H1 (cell line): ENCODE results near the gene DNAJB14. TPM values are rescaled to one million over a fixed set of nuclear protein-coding genes. Genes with fewer than 3 reads are reported as not detected.

ENCODE experiments used
- CTCF ChIA-PET: fragments of 300-600 bp; sonication (Branson Sonifier 250); formaldehyde crosslinking; loops from one replicate; lab custom pipeline; 2021; ENCODE audit not compliant: partially characterized antibody; lab: Charles Lee
- POLR2A ChIA-PET: fragments of 300-600 bp; sonication (Branson Sonifier 250); formaldehyde crosslinking; loops from one replicate; lab custom pipeline; 2021; ENCODE audit warnings: inconsistent platforms; ENCODE audit not compliant: partially characterized antibody; lab: Charles Lee
- DNase-seq, 2 experiments: peaks; one replicate each; pipeline versions ENCODE4 v3.0.0 to v3.0.0-alpha.2; 2010 to 2022; ENCODE audit warnings: low spot score in 2 of 2, low read depth in 1 of 2, mixed read lengths in 1 of 2
- FAIRE-seq: peaks from 2 replicates; lab custom pipeline; 2011; peaks lifted over from hg19 to GRCh38; lab: Jason Lieb, UNC
- H2AFZ ChIP-seq: 2 replicates; pipeline ENCODE4 v1.8.1; 2012; ENCODE audit warnings: low read length, inconsistent platforms
- H2AK5ac ChIP-seq: 2 replicates; pipeline ENCODE4 v1.6.1; 2013; ENCODE audit warnings: low read depth, low read length
- H2BK120ac ChIP-seq: replicated peaks from 2 replicates; pipeline ENCODE3; 2013; ENCODE audit warnings: low read depth, low read length, inconsistent platforms
- H2BK12ac ChIP-seq: 2 replicates; pipeline ENCODE4 v1.6.1; 2013; ENCODE audit warnings: low read depth, low read length
- H2BK15ac ChIP-seq: 2 replicates; pipeline ENCODE4 v1.6.1; 2013; ENCODE audit warnings: low read length
- H2BK20ac ChIP-seq: 2 replicates; pipeline ENCODE4 v1.6.1; 2013; ENCODE audit warnings: low read length
- H2BK5ac ChIP-seq: 2 replicates; pipeline ENCODE4 v1.6.1; 2013; ENCODE audit warnings: low read depth, low read length
- H3K14ac ChIP-seq: 2 replicates; pipeline ENCODE4 v1.6.1; 2013; ENCODE audit warnings: inconsistent platforms; ENCODE audit not compliant: insufficient read length
- H3K18ac ChIP-seq: 2 replicates; pipeline ENCODE4 v1.6.1; 2013; ENCODE audit warnings: low read length; ENCODE audit errors: extremely low read depth
- H3K23ac ChIP-seq: 2 replicates; pipeline ENCODE4 v1.6.1; 2013; ENCODE audit warnings: inconsistent platforms; ENCODE audit not compliant: insufficient read length
- H3K23me2 ChIP-seq: 2 replicates; pipeline ENCODE4 v1.6.1; 2013; ENCODE audit warnings: low read depth, low read length
- H3K27ac ChIP-seq: 2 replicates; pipeline ENCODE4 v1.6.1; 2011; ENCODE audit warnings: low read depth, low read length, inconsistent platforms
- H3K27me3 ChIP-seq, 4 experiments: replicated peaks in 1 of 4; 1 replicate in 1 of 4; 2 replicates in 3 of 4; pipeline versions ENCODE4 v1.6.1 to v1.8.1; 2011 to 2013; ENCODE audit warnings: low read length in 3 of 4, mild to moderate bottlenecking in 3 of 4, inconsistent platforms in 2 of 4, mixed read lengths in 2 of 4, moderate library complexity in 1 of 4; ENCODE audit not compliant: control insufficient read depth in 3 of 4, insufficient read depth in 3 of 4; ENCODE audit errors: extremely low read depth in 1 of 4
- H3K36me3 ChIP-seq, 4 experiments: 2 replicates each; pipeline versions ENCODE4 v1.6.1 to v1.8.1; 2011 to 2013; ENCODE audit warnings: mild to moderate bottlenecking in 4 of 4, low read length in 3 of 4, moderate library complexity in 2 of 4, control low read depth in 1 of 4, inconsistent platforms in 1 of 4; ENCODE audit not compliant: insufficient read depth in 4 of 4, control insufficient read depth in 2 of 4
- H3K4ac ChIP-seq: replicated peaks from 2 replicates; pipeline ENCODE3; 2013; ENCODE audit warnings: low read length, low read depth, mixed read lengths, inconsistent platforms; ENCODE audit not compliant: insufficient read length
- H3K4me1 ChIP-seq, 4 experiments: replicated peaks in 1 of 4; 1 replicate in 1 of 4; 2 replicates in 3 of 4; pipeline versions ENCODE4 v1.6.1 to v1.8.1; 2011 to 2013; ENCODE audit warnings: low read length in 3 of 4, inconsistent platforms in 2 of 4, mixed read lengths in 1 of 4; ENCODE audit not compliant: insufficient read depth in 4 of 4, control insufficient read depth in 3 of 4
- H3K4me2 ChIP-seq, 2 experiments: 2 replicates each; pipeline versions ENCODE4 v1.6.1 to v1.8.1; 2011 to 2013; ENCODE audit warnings: low read depth in 2 of 2, low read length in 2 of 2, control low read depth in 1 of 2, inconsistent platforms in 1 of 2, mild to moderate bottlenecking in 1 of 2; ENCODE audit not compliant: insufficient read depth in 1 of 2
- H3K4me3 ChIP-seq, 4 experiments: fragments of 200-600, 300-600 bp in 1 of 4; sonication (generic), shearing (Covaris generic), sonication (Bioruptor Twin) in 1 of 4; 2 replicates each; pipeline versions ENCODE4 v1.5.1 to v1.8.1; 2011 to 2016; ENCODE audit warnings: low read length in 4 of 4, low read depth in 3 of 4, control low read depth in 2 of 4, inconsistent platforms in 2 of 4, mild to moderate bottlenecking in 2 of 4, mixed read lengths in 1 of 4, moderate library complexity in 1 of 4; ENCODE audit not compliant: insufficient read depth in 2 of 4; ENCODE audit errors: extremely low read depth in 1 of 4
- H3K56ac ChIP-seq: replicated peaks from 2 replicates; pipeline ENCODE3; 2013; ENCODE audit warnings: low read depth, mild to moderate bottlenecking, mixed read lengths, low read length, inconsistent platforms; ENCODE audit not compliant: insufficient read length
- H3K79me1 ChIP-seq: 2 replicates; pipeline ENCODE4 v1.6.1; 2013; ENCODE audit warnings: low read depth, low read length, control low read depth
- H3K79me2 ChIP-seq, 2 experiments: 2 replicates each; pipeline versions ENCODE4 v1.6.1 to v1.8.1; 2012 to 2013; ENCODE audit warnings: low read length in 2 of 2, mild to moderate bottlenecking in 2 of 2, inconsistent platforms in 1 of 2; ENCODE audit not compliant: insufficient read depth in 2 of 2, control insufficient read depth in 1 of 2
- H3K9ac ChIP-seq, 4 experiments: replicated peaks in 1 of 4; 1 replicate in 1 of 4; 2 replicates in 3 of 4; pipeline versions ENCODE4 v1.6.1 to v1.8.1; 2011 to 2013; ENCODE audit warnings: low read depth in 3 of 4, low read length in 3 of 4, control low read depth in 2 of 4, mild to moderate bottlenecking in 2 of 4, moderate library complexity in 2 of 4, inconsistent platforms in 1 of 4; ENCODE audit errors: extremely low read depth in 1 of 4
- H3K9me3 ChIP-seq, 2 experiments: 2 replicates each; pipeline versions ENCODE4 v1.6.1 to v1.8.1; 2012 to 2013; ENCODE audit warnings: mild to moderate bottlenecking in 2 of 2, moderate library complexity in 2 of 2, control low read depth in 1 of 2, inconsistent platforms in 1 of 2, low read depth in 1 of 2, low read length in 1 of 2, mixed read lengths in 1 of 2; ENCODE audit not compliant: insufficient read depth in 2 of 2
- H4K20me1 ChIP-seq, 2 experiments: replicated peaks in 1 of 2; 2 replicates each; pipeline versions ENCODE3 to v1.8.1; 2011 to 2013; ENCODE audit warnings: inconsistent platforms in 2 of 2, low read length in 2 of 2, mild to moderate bottlenecking in 1 of 2; ENCODE audit not compliant: insufficient read depth in 2 of 2, control insufficient read depth in 1 of 2
- H4K5ac ChIP-seq: 2 replicates; pipeline ENCODE4 v1.6.1; 2013; ENCODE audit warnings: low read length, low read depth, mixed read lengths, inconsistent platforms; ENCODE audit not compliant: insufficient read length
- H4K8ac ChIP-seq: 2 replicates; pipeline ENCODE4 v1.8.0; 2013; ENCODE audit warnings: mild to moderate bottlenecking, moderate library complexity, low read length, inconsistent platforms; ENCODE audit not compliant: insufficient read depth; ENCODE audit errors: extremely low read depth
- H4K91ac ChIP-seq: replicated peaks from 2 replicates; pipeline ENCODE3; 2013; ENCODE audit warnings: low read length, mixed read lengths, inconsistent platforms; ENCODE audit not compliant: insufficient read length
- CEBPB ChIP-seq: IDR thresholded peaks from 2 replicates; pipeline ENCODE4 v1.6.1; 2012; ENCODE audit warnings: low read depth, low read length
- E2F6 ChIP-seq: IDR thresholded peaks from 2 replicates; pipeline ENCODE4 v1.6.1; 2012; ENCODE audit warnings: inconsistent platforms
- JUN ChIP-seq: IDR thresholded peaks from 2 replicates; pipeline ENCODE4 v1.6.1; 2011; ENCODE audit warnings: low read depth, mild to moderate bottlenecking, improper control_type of control experiment, low read length
- RFX5 ChIP-seq: IDR thresholded peaks from 2 replicates; pipeline ENCODE4 v1.6.1; 2011; ENCODE audit warnings: low read depth, low read length, improper control_type of control experiment, borderline replicate concordance
- RXRA ChIP-seq: IDR thresholded peaks from 2 replicates; pipeline ENCODE4 v1.6.1; 2011; ENCODE audit warnings: low read depth, mild to moderate bottlenecking, low read length, moderate library complexity; ENCODE audit not compliant: insufficient read depth
- WGBS, 2 experiments: shearing (Covaris generic) in 1 of 2; methylation state at CpG; one replicate each; pipeline versions ENCODE4 v1.1.6 to v1.1.7; 2013 to 2015; ENCODE audit warnings: low lambda C conversion rate in 2 of 2, mixed read lengths in 2 of 2, inconsistent platforms in 1 of 2, low coverage in 1 of 2, missing lambda C conversion rate in 1 of 2; ENCODE audit not compliant: insufficient replicate concordance in 2 of 2, insufficient coverage in 1 of 2, insufficient read length in 1 of 2; ENCODE audit errors: extremely low coverage in 1 of 2, missing lambda C conversion rate in 1 of 2; 5-methylcytosine and 5-hydroxymethylcytosine counted together
- polyA plus RNA-seq, 7 experiments: library from polyadenylated mRNA; depleted of rRNA in 3 of 7; stranded (reverse) in 5 of 7; unstranded in 2 of 7; fragments of >200 nt in 5 of 7; fragments of 200-250 nt in 2 of 7; gene quantifications; 1 replicate in 5 of 7; 2 replicates in 1 of 7; 4 replicates in 1 of 7; pipeline versions ENCODE4 v1.2.1 to v1.2.3, GENCODE V29; 2011 to 2013; ENCODE audit warnings: missing spikeins in 2 of 7, mixed read lengths in 2 of 7
- total RNA-seq: library from RNA; stranded (reverse); fragmentation: NEBNext Ultra II Directional; extraction: Animal tissue kit (Norgen Biotek cat#: 25700); gene quantifications from 2 replicates; pipeline ENCODE4 v1.2.1, GENCODE V29; 2021

Gene DNAJB14
- total and polyA plus RNA-seq, 2 of the 8 experiments (the other 6 are each of a cell fraction or from before 2014, with no cell fraction given): 3.4 to 35.4 TPM

GRCh38 chr4:99857307-99857706, 89.1 kb downstream of the DNAJB14 start:
- Histone ChIP-seq H3K23ac (no peak overlapping the region), H2BK5ac (no peak overlapping the region), H2AK5ac (no peak overlapping the region), H4K91ac (no peak overlapping the region), H2AFZ (no peak overlapping the region), H3K27me3 (no peaks in the 10 kb centered on the region), H3K18ac (no peak overlapping the region), H3K36me3 (no peaks in the 10 kb centered on the region), H2BK12ac (no peak overlapping the region), H3K4me1 (peaks cover 0 to 5% (median 0%) of the 10 kb centered on the region in 4 experiments; a peak in 1 of 7 replicates), H3K56ac (no peak overlapping the region), H3K9ac (no peak overlapping the region), H3K14ac (no peak overlapping the region), H3K79me1 (no peaks in the 10 kb centered on the region), H3K4me2 (no peak overlapping the region), H2BK15ac (no peak overlapping the region), H3K4ac (no peak overlapping the region), H3K27ac (no peak overlapping the region), H4K5ac (no peak overlapping the region), H2BK120ac (no peak overlapping the region), H4K8ac (no peak overlapping the region), H4K20me1 (no peaks in the 10 kb centered on the region), H3K9me3 (no peaks in the 10 kb centered on the region), H3K79me2 (no peaks in the 10 kb centered on the region), H3K23me2 (no peaks in the 10 kb centered on the region; the same call in 1 of the 2 replicates), H2BK20ac (no peak overlapping the region), H3K4me3 (no peak overlapping the region)
- FAIRE-seq: no peak
- WGBS, 2 experiments: 88% methylated on average over 3 of the region's 3 CpGs; no CpG with 5 or more reads in 1 of the 2 experiments
- ChIA-PET POLR2A (no interaction called here), CTCF (interaction anchor here (1.0 kb wide), 1 partner anchor 49 kb away, joined by 3 read pairs; no protein-coding TSS in a partner anchor)
- DNase-seq: no peak
- TF ChIP-seq CEBPB (no peak), RXRA (no peak), RFX5 (no peak), E2F6 (no peak), JUN (no peak)
